Glomerular visceral epithelial cell (primary cell): ENCODE data around the gene MCF2L.

Source experiments
- DNase-seq: peaks from one replicate; pipeline ENCODE4 v3.0.0-alpha.2; 2016; ENCODE audit errors: extremely low spot score

The MCF2L gene

GRCh38 chr13:113113846-113114271, 144.8 kb downstream of the MCF2L start:
- DNase-seq = no peak

- DNase-seq = no peak
These were observed 145.7 kb downstream of the MCF2L start for GRCh38 chr13:113114511-113115362.

DNA sequence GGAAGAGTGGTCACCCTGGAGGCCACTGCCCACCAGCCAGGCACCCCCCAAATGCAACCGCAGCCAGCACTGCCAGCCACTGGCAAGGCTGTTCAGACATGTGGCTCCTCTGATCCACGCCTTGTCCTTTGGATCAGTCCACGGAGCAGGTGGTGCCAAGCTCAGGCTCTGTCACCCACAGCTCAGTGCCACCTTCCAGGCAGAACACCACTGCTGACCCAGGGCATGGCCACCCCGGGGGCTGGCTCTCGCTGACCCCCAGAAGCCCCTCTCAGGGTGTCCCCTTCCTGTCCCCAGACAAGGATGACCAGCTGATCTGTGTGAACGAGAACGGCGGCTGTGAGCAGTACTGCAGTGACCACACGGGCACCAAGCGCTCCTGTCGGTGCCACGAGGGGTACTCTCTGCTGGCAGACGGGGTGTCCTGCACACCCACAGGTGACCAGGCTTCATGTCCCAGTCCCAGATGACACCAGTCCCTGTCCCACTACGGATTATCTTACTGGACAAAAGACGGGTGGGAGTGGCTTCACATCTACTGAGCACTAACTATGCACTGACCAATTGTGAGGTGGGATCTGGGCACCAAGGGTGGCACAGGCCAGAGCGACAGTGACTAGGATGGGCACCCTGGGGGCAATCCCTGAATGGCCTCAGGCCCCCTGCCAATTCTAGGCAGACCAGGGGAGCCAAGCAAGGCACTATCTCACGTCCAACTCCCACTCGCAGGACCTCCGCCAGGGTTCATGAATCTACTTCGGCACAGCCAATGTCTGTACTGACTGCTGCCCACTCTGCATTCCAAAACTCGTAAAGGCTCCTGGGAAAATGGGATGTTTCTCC, 146.6 kb downstream of the MCF2L start:
- no peak for DNase-seq

GRCh38 chr13:113116206-113116800, 147.3 kb downstream of the MCF2L start:
- DNase-seq = no peak

- no peak for DNase-seq
These were observed 147.9 kb downstream of the MCF2L start for GRCh38 chr13:113116871-113117271.

DNA sequence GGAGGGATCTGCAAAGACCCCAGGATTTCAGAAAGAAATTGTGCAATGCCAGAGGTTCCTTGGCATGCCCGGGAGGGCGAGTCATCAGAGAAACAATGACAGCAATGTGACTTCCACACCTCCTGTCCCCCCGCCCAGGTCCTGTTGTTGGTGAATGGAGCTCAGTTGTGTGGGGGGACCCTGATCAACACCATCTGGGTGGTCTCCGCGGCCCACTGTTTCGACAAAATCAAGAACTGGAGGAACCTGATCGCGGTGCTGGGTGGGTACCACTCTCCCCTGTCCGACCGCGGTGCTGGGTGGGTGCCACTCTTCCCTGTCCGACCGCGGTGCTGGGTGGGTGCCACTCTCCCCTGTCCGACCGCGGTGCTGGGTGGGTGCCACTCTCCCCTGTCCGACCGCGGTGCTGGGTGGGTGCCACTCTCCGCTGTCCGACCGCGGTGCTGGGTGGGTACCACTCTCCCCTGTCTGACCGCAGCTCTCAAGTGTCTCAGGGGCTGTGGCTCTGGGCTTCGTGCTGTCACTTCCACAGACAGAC, 148.4 kb downstream of the MCF2L start:
- no peak for DNase-seq

DNA sequence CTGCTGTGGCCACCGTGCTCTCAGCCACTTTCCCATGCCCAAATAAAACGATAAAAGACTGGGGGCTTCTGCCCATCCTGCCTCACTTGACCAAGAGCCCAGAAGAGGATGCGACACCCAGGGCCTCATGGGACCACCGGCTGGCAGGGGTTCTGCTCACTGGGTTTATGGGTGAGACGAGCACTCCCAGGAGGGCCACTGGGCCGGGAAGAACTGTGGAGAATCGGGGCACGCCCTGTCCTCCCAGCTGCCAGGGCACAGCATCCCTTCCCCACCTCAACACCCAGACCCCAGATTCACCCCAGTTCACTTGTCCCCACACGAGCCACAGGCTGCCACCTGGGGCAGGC, 148.9 kb downstream of the MCF2L start:
- DNase-seq = no peak

GRCh38 chr13:113118261-113119021, 149.4 kb downstream of the MCF2L start:
- no peak for DNase-seq

DNA sequence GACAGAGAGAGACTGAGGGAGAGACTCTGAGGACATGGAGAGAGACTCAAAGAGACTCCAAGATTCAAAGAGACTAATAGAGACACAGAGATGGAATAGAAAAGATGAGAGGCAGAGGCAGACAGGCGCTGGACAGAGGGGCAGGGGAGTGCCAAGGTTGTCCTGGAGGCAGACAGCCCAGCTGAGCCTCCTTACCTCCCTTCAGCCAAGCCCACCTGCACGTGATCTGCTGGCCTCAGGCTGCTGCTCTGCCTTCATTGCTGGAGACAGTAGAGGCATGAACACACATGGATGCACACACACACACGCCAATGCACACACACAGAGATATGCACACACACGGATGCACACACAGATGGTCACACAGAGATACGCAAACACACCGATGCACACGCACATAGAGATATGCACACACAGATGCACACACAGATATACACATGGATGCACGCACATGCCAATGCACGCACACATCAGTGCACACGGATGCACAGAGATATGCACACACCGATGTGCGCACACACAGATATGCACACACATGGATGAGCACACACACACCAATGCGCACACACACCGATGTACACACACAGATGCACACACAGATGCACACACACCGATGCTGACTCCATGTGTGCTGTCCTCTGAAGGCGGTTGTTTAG, 150.3 kb downstream of the MCF2L start:
- no peak for DNase-seq

- DNase-seq = no peak
These were observed 150.8 kb downstream of the MCF2L start for GRCh38 chr13:113119822-113120189.

DNA sequence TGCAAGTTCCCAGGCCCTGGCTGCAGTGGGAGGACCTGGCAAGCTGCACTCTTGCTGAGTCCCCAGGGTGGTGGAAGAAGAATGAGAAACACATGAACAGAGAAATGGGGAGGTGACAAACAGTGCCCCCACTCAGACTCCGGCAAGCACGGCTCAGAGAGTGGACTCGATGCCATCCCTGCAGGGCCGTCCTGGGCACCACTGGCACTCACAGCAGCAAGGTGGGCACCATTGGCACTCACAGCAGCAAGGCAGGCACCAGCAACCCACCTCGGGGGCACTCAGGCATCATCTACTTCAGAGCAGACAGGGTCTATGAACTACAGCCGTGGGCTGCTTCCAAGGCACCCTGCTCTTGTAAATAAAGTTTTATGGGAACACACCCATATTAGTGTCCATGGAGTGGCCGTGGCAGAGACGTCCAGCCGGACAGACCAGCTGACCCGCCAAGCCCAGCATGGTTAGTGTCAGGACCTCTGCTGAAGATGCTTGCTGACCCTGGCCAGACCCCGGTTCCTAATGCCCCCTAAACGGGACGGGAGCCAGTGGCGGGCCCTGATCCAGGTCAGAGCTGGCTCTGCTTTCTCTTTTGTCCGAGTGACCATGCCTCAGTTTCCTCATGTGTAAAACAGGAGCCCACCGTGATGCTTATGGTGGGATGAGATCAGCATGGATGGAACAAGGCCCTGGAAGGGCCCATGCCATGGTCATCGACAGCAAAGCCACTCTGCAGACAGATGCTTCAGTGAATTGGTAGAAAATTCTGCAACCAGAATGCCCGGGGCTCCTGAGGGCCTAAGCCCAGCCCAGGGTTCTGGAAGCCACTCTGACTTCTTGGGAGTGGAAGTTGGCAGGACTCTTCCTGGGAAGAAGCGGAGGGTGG, 151.5 kb downstream of the MCF2L start:
- no peak for DNase-seq

DNA sequence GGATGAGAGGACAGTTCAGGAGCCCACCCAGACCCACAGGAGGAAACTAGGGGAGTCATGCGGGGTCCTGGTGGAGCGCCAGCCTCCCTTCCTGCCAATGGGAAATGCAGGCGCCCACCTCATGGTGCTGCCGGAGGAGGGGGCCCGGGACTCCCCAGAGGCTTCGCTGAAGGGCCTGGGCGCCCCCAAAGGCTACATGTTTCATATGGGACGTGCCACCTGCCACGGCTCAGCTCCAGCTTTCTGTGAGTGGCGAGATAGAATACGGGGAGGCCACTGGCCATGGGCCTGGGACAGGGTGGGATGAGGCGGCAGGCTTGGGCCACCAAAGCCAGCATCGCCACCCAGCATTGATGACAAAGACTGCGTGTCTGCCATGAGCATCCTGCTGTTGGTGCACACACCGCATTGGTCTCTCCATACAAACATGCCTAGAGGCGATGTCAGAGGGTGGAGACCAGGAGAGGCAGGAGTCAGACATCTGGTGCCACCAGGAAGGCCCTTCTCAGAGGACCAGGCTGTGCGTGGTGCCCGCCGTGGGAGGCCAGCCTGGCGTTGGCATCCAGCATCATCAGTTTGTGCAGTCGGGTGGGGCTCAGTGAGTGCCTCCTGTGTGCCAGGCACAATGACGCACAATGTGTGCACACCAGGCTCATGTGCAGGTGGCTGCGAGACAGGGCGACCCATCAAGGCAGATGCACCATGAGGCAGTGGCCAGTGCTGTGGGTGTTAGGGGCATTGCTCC, 152.3 kb downstream of the MCF2L start:
- no peak for DNase-seq

GRCh38 chr13:113121928-113122471, 153.0 kb downstream of the MCF2L start:
- no peak for DNase-seq

GRCh38 chr13:113122550-113123225, 153.7 kb downstream of the MCF2L start, which contains the start of gene F10:
TSS of gene F10 (plus strand) at chr13:113122799. CDS start at chr13:113122856, 57 bp downstream.
- no peak for DNase-seq

GRCh38 chr13:113123226-113124201, 154.5 kb downstream of the MCF2L start:
- DNase-seq = no peak

GRCh38 chr13:113124211-113124970, 155.4 kb downstream of the MCF2L start:
- DNase-seq = no peak
